HT1080 (cell line): ENCODE results near the gene CCDC17. TPM values are rescaled to one million over a fixed set of nuclear protein-coding genes. Genes with fewer than 3 reads are reported as not detected.

Source experiments
- DNase-seq: peaks from one replicate; pipeline ENCODE4 v3.0.0-alpha.2; 2015; ENCODE audit warnings: low read depth
- small RNA-seq: library from RNA; depleted of rRNA; stranded (forward); fragments of <200 nt; gene quantifications from one replicate; pipeline ENCODE3, GENCODE V24; 2014
- total RNA-seq: library from RNA; depleted of rRNA; stranded (reverse); fragments of >200 nt; shearing (Covaris generic); gene quantifications from 2 replicates; pipeline ENCODE4 v1.2.3, GENCODE V29; 2014; rRNA removed

CCDC17 gene
- total RNA-seq, 1 experiment from 2014 or later, result 0.56 TPM

DNA sequence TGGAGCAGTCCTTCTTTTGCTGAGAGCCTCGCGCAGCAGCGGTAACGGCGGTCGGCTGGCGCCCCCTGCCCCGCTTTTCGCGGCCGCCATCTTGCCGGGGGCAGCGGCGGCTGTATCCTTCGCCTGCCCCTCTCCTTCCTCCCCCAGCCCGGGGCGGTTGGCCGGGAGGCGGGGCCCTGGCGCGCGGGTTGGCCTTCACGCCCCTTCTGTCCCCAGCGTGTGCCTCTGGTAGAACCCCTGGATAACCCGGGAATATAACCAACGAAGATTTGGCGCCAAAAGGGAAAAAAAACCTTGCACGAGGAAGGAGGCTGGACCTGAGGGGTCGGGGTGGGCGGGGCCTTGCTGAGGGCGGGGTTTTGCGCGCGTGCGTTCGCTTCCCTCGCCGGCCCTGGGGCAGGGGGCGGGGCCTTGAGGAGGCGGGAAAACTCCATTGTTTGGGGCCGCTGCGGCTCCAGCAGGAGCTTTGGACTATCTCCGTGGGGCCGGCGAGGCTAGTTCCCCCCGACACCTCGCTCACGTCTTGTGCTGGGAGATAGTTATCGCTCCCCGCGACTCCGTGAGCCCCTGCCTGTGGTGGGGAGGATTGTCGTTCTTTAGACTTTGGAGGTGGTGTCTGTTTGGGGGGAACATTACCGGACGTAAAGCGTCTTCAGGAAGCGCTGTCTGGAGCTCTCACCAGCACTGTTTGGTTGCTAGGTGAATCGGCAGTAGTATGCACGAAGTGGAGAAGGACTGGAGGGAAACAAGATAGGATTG lies 39.3 kb downstream of the CCDC17 start:
- peak; percentile 77 for DNase-seq

DNA sequence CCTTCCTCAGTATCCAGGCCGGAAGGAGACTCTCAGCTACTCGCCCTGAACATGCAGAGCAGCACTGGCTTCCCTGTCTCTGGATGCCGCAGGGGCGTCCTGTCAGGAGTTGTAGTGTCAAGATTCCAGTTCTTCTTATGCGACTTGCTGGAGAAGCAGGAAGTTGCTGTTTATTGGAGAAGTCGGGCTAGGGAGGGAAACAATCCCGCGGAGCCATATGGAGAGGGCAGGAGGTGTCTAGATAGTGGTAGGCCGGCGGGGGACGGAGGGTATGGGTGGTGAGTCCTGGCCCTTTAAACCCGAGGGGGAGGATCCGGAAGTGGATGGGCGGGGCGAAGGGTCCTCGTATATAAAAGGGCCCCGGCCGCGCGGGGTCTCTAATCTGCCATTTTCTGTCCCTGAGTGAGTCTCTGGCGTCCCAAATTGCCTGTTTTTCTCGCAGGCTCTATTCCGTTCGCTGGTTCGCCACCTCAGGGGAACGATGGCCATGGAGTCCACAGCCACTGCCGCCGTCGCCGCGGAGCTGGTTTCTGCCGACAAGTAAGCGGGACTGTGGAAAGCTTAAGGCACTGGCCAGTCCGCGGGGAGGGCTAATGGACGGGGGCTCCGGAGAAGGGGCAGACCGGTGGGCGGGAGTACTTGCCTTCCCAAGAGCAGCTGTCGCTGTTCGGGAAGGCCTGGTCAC lies 40.0 kb downstream of the CCDC17 start, which contains the start of gene NASP:
Gene NASP, plus strand, starts transcription at position 376 of the 685 bp plus-strand sequence. Its CDS starts 106 bp downstream, at position 482.
- peak; percentile 86 for DNase-seq

DNA sequence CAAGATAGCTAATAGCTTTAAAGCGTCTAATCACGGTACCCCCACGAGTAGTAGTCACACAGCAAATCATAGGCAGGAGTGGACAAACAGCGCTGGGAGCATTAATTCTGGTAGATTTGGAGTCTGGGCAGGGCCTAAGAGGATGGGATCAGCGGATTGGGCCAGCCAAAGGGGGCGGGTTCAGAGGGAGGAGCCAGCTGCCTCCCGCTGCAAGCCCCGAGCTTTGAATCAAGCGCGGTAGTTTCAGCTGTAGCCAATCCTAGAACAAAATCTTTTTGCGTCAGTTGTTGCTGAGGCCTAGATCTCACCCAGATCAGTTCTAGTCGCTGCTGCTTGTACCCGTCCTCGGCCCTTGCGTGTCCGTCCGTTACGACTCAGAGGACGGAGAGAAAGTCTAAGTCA lies 40.6 kb downstream of the CCDC17 start:
- DNase-seq, result peak; percentile 96

DNA sequence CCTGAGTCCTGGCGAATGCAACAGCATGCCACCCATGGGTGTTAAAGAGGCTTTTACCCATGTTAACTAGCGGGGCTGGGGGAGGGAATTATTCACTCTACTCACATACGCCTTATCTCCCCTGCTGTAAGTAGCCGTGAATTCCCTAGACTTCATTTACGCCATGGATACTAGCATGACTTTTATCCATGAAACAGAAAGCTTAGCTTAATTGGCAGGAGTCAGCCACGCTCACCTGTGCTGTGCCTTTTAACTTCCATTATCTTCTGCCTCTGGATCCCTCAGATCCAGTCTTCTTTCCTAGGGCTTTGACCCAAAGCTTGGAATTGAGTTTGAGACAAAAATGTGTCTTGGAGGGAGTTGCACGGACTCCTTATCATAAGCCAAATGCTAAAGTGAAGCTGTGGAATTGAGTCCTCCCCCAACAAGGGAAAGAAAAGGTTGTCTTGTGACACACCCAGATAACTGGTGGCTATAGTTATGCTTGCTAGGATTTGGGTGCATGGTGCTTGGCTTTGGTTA lies 49.7 kb downstream of the CCDC17 start:
- DNase-seq, result no peak

DNA sequence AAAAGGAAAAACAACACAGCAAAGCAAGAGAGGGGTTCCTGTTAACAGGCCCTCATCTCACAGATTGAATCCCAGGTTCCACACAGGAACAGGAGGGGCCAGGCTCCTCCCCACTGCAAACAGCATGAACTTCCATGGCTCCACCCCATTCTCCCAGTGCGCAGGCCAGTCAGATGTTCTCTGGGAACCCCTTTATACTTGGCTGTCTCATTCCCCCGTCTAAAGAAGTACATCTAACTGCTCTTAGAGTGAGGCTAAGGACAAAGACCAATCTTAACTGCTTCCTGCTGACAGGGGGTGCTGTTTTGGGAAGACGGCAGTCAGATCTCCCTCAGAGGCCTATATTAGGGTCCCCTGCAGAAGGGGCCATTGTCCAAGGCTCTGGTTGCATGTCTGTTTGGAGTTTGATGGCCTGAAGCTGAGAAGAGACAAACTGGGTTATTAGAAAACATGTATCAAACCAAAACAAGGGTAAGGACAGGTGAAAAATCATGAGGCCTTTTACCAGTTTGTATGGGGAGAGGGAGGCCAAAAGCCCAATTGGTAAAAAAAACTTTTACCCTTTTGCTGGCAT lies 50.5 kb downstream of the CCDC17 start:
- DNase-seq, result no peak

DNA sequence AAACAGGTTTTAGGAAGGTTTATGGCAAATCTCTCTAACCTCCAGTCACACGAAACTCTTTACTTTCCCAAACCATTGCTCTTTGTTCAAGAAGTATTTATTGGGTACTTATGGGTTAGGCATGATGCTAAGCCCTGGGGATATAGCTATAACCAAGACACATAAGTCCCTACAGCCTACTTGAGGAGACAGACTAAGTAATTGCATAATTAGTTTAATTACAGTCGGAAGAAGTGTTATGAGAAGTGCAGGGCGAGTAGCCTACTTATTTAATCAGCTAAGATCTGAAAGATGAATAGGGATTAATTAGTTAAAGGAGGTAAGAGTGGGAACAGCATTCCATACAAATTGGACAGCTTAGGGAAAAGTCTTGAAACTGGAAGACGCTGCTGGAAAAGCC lies 53.2 kb downstream of the CCDC17 start:
- DNase-seq, result no peak

Small RNAs within 50 kb of the gene (small RNA-seq; reads per million reads assigned to genes)
- gene AL355480.1 (not detected), gene AL355480.2 (not detected), gene AL355480.3 (not detected), gene AL355480.4 (not detected)

Other genes starting within 250 kb of the CCDC17 start
- gene TESK2, start 132.9 kb downstream of the CCDC17 start, total RNA-seq, result 0.71 and 0.73 TPM in 2 replicates
- gene CCDC163, start 124.0 kb downstream of the CCDC17 start, total RNA-seq, result 1.4 and 2.3 TPM in 2 replicates
- gene MMACHC, start 123.8 kb downstream of the CCDC17 start, total RNA-seq, result 8.5 and 20.0 TPM in 2 replicates
- 997 and 1,092 TPM in 2 replicates for gene PRDX1, start 102.2 kb downstream of the CCDC17 start, total RNA-seq
- 99.5 and 106 TPM in 2 replicates for gene AKR1A1, start 73.2 kb downstream of the CCDC17 start, total RNA-seq
- gene NASP, start 40.0 kb downstream of the CCDC17 start, total RNA-seq, result 129 and 138 TPM in 2 replicates
- gene GPBP1L1, start 62.5 kb upstream of the CCDC17 start, total RNA-seq, result 92.7 and 99.6 TPM in 2 replicates
- 47.5 and 66.8 TPM in 2 replicates for gene TMEM69, start 64.1 kb upstream of the CCDC17 start, total RNA-seq
- gene IPP, start 126.6 kb upstream of the CCDC17 start, total RNA-seq, result 4.8 and 6.3 TPM in 2 replicates
- 19.3 and 21.3 TPM in 2 replicates for gene MAST2, start 179.6 kb upstream of the CCDC17 start, total RNA-seq